ENCODE measurements around the gene RGPD6.
"Not testable (repeated sequence)": the region's sequence is repeated elsewhere in the genome, so short reads cannot be mapped to it uniquely, and the experiment has no call there.

DNA sequence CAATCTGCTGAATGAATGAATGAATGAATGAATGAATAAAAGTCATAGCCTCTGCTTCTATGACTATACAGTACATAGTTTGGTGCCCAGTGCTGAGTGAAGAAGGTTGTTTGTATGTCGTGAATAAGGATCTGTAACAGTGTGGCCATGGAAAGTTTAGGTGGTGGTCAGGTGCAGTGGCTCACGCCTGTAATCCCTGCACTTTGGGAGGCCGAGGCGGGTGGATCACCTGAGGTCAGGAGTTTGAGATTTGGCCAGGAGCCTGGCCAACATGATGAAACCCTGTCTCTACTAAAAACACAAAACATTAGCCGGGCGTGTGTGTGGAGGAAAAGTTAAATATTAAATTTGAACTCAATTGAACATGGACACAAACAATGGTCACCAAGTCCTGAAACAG lies 100.1 kb downstream of the RGPD6 start:
- TF ChIP-seq, protein P1, sequence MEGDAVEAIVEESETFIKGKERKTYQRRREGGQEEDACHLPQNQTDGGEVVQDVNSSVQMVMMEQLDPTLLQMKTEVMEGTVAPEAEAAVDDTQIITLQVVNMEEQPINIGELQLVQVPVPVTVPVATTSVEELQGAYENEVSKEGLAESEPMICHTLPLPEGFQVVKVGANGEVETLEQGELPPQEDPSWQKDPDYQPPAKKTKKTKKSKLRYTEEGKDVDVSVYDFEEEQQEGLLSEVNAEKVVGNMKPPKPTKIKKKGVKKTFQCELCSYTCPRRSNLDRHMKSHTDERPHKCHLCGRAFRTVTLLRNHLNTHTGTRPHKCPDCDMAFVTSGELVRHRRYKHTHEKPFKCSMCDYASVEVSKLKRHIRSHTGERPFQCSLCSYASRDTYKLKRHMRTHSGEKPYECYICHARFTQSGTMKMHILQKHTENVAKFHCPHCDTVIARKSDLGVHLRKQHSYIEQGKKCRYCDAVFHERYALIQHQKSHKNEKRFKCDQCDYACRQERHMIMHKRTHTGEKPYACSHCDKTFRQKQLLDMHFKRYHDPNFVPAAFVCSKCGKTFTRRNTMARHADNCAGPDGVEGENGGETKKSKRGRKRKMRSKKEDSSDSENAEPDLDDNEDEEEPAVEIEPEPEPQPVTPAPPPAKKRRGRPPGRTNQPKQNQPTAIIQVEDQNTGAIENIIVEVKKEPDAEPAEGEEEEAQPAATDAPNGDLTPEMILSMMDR (IDR thresholded peaks at IDR 0.05; ENCODE audit: low read depth, low read length, poor library complexity, severe bottlenecking): not testable (repeated sequence)
- TF ChIP-seq EZH2phosphoT487 (IDR thresholded peaks at IDR 0.05; ENCODE audit: borderline replicate concordance, low read length): not testable (repeated sequence)

Data from DOHH2 (cell line).